Gastroesophageal sphincter (tissue), 4 donors: ENCODE measurements around the gene TGFBR3. TPM values are rescaled to one million over a fixed set of nuclear protein-coding genes. Genes with fewer than 3 reads are reported as not detected.

Experiments used
- ATAC-seq: fragments of 150-250 bp; one replicate; pipeline ENCODE4 v1.9.1; 2016; ENCODE audit warnings: mild to moderate bottlenecking, moderate library complexity
- H3K27ac ChIP-seq, 4 donors: fragments of 200-600 bp; sonication (generic) in 3 of 4; 1 replicate in 3 of 4; 2 replicates in 1 of 4; pipeline ENCODE4 v1.5.1; 2016 to 2019
- H3K27me3 ChIP-seq: fragments of 200-600 bp; sonication (generic); one replicate; pipeline ENCODE4 v1.5.1; 2019
- H3K36me3 ChIP-seq, 2 donors: fragments of 200-600 bp; sonication (generic); one replicate each; pipeline ENCODE4 v1.5.1; 2019; ENCODE audit warnings: control low read depth in 1 of 2
- H3K4me1 ChIP-seq, 3 donors: fragments of 200-600 bp; sonication (generic); 1 replicate in 2 of 3; 2 replicates in 1 of 3; pipeline ENCODE4 v1.5.1; 2016 to 2019; ENCODE audit warnings: control low read depth in 2 of 3
- H3K4me3 ChIP-seq, 2 donors: fragments of 200-600 bp; sonication (generic); one replicate each; pipeline ENCODE4 v1.5.1; 2019; ENCODE audit warnings: mild to moderate bottlenecking in 1 of 2, moderate library complexity in 1 of 2
- H3K9me3 ChIP-seq, 3 donors: fragments of 200-600 bp; sonication (generic); one replicate each; pipeline ENCODE4 v1.5.1; 2017 to 2019; ENCODE audit warnings: control low read depth in 2 of 3
- EP300 ChIP-seq: sonication (generic); formaldehyde crosslinking; IDR thresholded peaks from one replicate; pipeline ENCODE4 v1.6.1; 2017; ENCODE audit warnings: antibody characterized with exemption, mild to moderate bottlenecking
- POLR2A ChIP-seq, 2 donors: fragments of 450-650 bp; IDR thresholded peaks; one replicate each; pipeline ENCODE4 v1.6.1; 2017; ENCODE audit warnings: antibody characterized with exemption in 2 of 2, mild to moderate bottlenecking in 2 of 2, moderate library complexity in 1 of 2
- POLR2AphosphoS5 ChIP-seq: sonication (generic); formaldehyde crosslinking; IDR thresholded peaks from one replicate; pipeline ENCODE4 v1.6.1; 2017; ENCODE audit warnings: antibody characterized with exemption
- WGBS, 2 donors: methylation state at CpG; one replicate each; pipeline ENCODE4 v1.1.5; 2018; ENCODE audit warnings: low coverage in 1 of 2; 5-methylcytosine and 5-hydroxymethylcytosine counted together
- total RNA-seq, 4 donors: library from RNA; depleted of rRNA; stranded (reverse); fragments of >200 nt; gene quantifications; one replicate each; pipeline ENCODE4 v1.1.0, GENCODE V29; 2016
- TF ChIP-seq, protein P1 (sequence below), 4 experiments: fragments of 200-600 bp in 2 of 4; fragments of 450-650 bp in 2 of 4; sonication (generic) in 1 of 4; IDR thresholded peaks; one replicate each; pipeline ENCODE4 v1.5.1; 2017 to 2019; ENCODE audit warnings: antibody characterized with exemption in 4 of 4, mild to moderate bottlenecking in 2 of 4, moderate library complexity in 2 of 4

Gene TGFBR3
- total RNA-seq, 4 donors from 2014 or later, result 176 to 315 (median 248) TPM

DNA sequence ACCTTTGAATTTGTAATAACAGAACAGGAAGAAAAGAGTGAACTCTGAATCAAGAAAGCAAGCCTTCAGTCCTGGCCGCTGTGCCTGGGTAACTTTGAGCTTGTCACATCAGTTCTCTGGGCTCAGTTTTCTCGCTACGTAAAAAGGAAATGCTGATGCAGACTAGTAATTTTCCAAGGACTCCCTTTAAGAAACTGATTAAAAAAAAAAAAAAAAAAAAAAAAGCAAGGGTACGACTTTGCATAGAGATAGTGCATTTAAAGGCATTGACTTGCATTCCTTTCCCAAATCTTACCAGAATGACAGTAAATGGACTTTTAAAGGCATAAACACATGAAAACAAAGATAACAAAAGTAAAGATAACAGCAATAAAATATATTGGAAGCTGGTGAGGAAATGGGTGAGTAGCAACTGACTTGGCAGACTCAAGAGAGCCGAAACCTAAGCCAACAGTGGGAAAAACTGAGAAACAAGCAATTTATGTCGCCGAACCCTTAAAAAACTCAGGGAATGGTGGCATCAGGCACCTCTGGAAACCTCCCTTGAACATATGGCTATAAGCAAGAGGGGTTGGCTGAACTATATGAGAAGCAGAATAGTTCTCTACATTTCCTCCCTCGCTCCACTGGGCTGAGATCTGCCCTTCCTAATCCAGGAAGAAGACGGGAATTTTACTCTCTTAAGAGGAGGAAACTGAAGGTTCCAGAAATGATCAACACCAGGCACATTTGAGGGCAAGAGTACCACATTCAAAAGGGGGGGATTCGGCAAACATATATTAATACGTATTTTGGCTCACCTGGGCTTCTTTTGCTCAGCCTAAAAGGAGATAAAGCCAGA lies 196.1 kb downstream of the TGFBR3 start:
- no peak overlapping the region for H3K4me3 ChIP-seq
- 68 to 74% methylated on average over 8 to 10 of the region's 11 CpGs for WGBS, 2 donors
- no peaks in the 10 kb centered on the region for H3K9me3 ChIP-seq
- no peak for ATAC-seq
- H3K27ac ChIP-seq, result peak overlapping the region in 3 of 4 donors; percentile 41 to 55 (median 50)
- peaks cover 0 to 58% of the 10 kb centered on the region in 2 donors for H3K36me3 ChIP-seq
- H3K4me1 ChIP-seq, result peaks cover 19 to 85% (median 24%) of the 10 kb centered on the region in 3 donors
- no peak for TF ChIP-seq POLR2AphosphoS5
- TF ChIP-seq POLR2A (IDR thresholded peaks at IDR 0.05), result no peak
- no peak for TF ChIP-seq EP300
- TF ChIP-seq, protein P1, sequence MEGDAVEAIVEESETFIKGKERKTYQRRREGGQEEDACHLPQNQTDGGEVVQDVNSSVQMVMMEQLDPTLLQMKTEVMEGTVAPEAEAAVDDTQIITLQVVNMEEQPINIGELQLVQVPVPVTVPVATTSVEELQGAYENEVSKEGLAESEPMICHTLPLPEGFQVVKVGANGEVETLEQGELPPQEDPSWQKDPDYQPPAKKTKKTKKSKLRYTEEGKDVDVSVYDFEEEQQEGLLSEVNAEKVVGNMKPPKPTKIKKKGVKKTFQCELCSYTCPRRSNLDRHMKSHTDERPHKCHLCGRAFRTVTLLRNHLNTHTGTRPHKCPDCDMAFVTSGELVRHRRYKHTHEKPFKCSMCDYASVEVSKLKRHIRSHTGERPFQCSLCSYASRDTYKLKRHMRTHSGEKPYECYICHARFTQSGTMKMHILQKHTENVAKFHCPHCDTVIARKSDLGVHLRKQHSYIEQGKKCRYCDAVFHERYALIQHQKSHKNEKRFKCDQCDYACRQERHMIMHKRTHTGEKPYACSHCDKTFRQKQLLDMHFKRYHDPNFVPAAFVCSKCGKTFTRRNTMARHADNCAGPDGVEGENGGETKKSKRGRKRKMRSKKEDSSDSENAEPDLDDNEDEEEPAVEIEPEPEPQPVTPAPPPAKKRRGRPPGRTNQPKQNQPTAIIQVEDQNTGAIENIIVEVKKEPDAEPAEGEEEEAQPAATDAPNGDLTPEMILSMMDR (IDR thresholded peaks at IDR 0.05), result no peak
- no peaks in the 10 kb centered on the region for H3K27me3 ChIP-seq

DNA sequence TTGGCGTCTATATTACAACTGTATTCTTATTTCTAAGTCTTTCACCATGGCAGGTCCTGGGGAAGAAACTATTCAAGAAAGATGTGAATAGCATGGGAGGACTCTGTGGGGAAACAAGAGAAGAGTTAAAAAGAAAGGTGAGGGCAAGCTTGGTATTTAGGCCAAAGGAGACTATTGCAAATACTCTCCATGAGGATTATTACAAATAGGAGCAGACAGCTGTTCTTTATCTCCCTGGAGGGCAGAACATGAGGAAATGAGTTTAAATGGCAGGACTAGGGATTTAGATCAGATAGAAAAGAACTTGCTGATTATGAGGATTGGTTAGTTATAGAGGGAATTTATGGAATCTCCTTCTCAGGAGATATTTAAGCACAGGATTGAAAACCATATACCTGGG lies 198.5 kb downstream of the TGFBR3 start:
- ATAC-seq, result no peak
- TF ChIP-seq, protein P1 (IDR thresholded peaks at IDR 0.05), result no peak
- TF ChIP-seq POLR2A (IDR thresholded peaks at IDR 0.05) (no peak), EP300 (no peak), POLR2AphosphoS5 (no peak)
- WGBS, 2 donors, result 100% methylated on average over 1 of the region's 1 CpG
- no peak overlapping the region for H3K4me3 ChIP-seq
- peaks cover 0 to 53% of the 10 kb centered on the region in 2 donors for H3K36me3 ChIP-seq
- no peaks in the 10 kb centered on the region for H3K27me3 ChIP-seq
- peaks cover 7 to 81% (median 28%) of the 10 kb centered on the region in 3 donors for H3K4me1 ChIP-seq
- H3K27ac ChIP-seq, result peak overlapping the region in 3 of 4 donors; percentile 45 to 65 (median 55)
- H3K9me3 ChIP-seq, result no peaks in the 10 kb centered on the region

DNA sequence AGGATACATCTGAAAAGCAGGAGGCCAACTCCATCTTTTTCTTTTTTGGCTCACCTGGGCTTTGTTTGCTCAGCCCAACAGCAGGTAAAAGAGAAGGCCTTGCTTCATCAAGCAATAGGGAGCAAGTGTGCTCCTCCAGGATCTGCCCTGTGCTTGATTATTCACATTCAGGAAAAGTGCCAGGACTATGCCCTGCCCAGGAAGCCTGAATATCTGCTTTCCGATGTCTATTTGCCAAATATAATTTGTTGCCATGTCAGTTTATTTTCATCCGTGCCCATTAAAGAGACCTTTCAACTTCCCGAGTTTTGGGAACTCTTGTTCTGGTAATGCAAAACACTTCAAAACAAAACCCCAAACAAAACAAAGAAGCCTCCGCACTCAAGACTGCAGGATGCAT lies 200.0 kb downstream of the TGFBR3 start:
- H3K4me1 ChIP-seq, result peaks cover 7 to 70% (median 28%) of the 10 kb centered on the region in 3 donors
- H3K27ac ChIP-seq, result peak overlapping the region; percentile 47 to 65 (median 54)
- H3K36me3 ChIP-seq, result peaks cover 0 to 50% of the 10 kb centered on the region in 2 donors
- H3K9me3 ChIP-seq, result no peaks in the 10 kb centered on the region
- 30 to 43% methylated on average over 4 of the region's 4 CpGs for WGBS, 2 donors
- no peak for ATAC-seq
- H3K27me3 ChIP-seq, result no peaks in the 10 kb centered on the region
- no peak overlapping the region for H3K4me3 ChIP-seq
- TF ChIP-seq POLR2AphosphoS5 (peak; percentile 25), POLR2A (IDR thresholded peaks at IDR 0.05) (no peak), EP300 (no peak)

DNA sequence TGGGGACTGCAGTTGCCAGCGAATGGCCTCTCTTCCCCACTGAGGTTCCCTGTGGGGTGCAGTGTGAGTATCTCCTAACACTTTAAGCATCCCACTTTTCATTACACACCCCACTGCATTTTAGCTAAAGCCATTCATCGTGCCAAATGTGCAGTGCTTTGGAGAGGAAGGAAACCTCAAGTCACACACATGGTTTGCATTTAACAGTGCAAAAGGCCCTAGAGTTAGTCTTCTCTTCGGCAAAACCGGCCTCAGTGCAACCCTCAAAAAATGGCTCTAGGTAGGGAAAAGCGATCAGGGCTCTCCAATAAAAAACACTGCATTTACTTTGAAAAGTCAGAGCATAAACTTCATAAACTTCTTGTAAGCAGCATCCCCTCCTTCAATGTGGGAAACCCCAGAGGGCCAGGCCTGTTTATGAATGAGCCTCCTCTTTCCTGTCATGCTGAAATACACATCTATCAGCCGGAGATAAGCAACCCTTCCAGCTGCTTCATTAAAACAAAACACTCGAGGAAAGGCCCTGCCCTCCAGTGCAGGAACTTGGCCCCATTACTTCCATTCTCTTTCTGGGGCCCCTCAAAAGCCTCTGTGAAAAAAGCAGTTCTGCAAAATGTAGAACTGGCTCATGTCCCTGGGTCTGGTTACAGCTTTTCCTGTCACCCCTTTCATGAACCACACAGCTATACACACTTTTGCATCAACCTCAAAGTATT lies 201.3 kb downstream of the TGFBR3 start:
- TF ChIP-seq POLR2AphosphoS5, result no peak
- no peak for TF ChIP-seq EP300
- no peak for TF ChIP-seq POLR2A (IDR thresholded peaks at IDR 0.05)
- TF ChIP-seq, protein P1 (IDR thresholded peaks at IDR 0.05), result no peak
- ATAC-seq, result no peak
- WGBS, 2 donors, result 5 to 13% methylated on average over 4 to 6 of the region's 7 CpGs
- H3K9me3 ChIP-seq, result no peaks in the 10 kb centered on the region
- peaks cover 0 to 61% of the 10 kb centered on the region in 2 donors for H3K36me3 ChIP-seq
- peak overlapping the region in 3 of 4 donors; percentile 55 to 65 (median 56) for H3K27ac ChIP-seq
- H3K27me3 ChIP-seq, result no peaks in the 10 kb centered on the region
- no peak overlapping the region for H3K4me3 ChIP-seq
- peaks cover 7 to 60% (median 28%) of the 10 kb centered on the region in 3 donors for H3K4me1 ChIP-seq

DNA sequence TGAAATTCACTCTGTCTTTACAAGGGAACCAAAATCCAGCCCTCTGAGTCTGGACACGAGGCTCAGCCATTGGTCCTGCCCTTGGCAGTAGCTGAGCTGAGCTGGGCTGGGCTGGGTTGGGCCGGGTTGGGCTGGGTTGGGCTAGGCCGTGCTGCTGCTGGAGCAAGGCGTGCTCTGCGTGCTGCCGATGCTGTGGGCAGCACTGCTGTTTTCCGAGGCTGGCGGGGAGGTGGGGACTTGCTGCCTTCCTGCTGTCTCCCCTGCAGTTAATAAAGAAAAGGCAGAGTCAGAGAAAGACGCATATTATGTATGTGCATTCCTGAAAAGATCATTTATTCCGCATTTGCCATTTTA lies 202.4 kb downstream of the TGFBR3 start:
- WGBS, 2 donors, result 69 to 88% methylated on average over 2 to 4 of the region's 10 CpGs
- peak overlapping the region in 3 of 4 donors; percentile 46 to 65 (median 55) for H3K27ac ChIP-seq
- TF ChIP-seq POLR2AphosphoS5, result no peak
- TF ChIP-seq, protein P1 (IDR thresholded peaks at IDR 0.05), result no peak
- no peak for TF ChIP-seq EP300
- TF ChIP-seq POLR2A (IDR thresholded peaks at IDR 0.05), result no peak
- H3K9me3 ChIP-seq, result no peaks in the 10 kb centered on the region
- H3K27me3 ChIP-seq, result no peaks in the 10 kb centered on the region
- peaks cover 0 to 52% of the 10 kb centered on the region in 2 donors for H3K36me3 ChIP-seq
- no peak overlapping the region for H3K4me3 ChIP-seq
- ATAC-seq, result peak; percentile 52
- peaks cover 7 to 51% (median 28%) of the 10 kb centered on the region in 3 donors for H3K4me1 ChIP-seq
